Measurements from ENCODE around the gene IGLON5. TPM values are rescaled to one million over a fixed set of nuclear protein-coding genes. Genes with fewer than 3 reads are reported as not detected.

Gene IGLON5
- total RNA-seq, 1 donor from 2014 or later = not detected

- Histone ChIP-seq H3K27me3 (peaks cover 8% of the 10 kb centered on the region), H3K4me1 (no peaks in the 10 kb centered on the region), H3K27ac (no peak overlapping the region), H3K9me3 (no peaks in the 10 kb centered on the region), H3K36me3 (no peaks in the 10 kb centered on the region), H3K4me3 (no peak overlapping the region)
- TF ChIP-seq CTCF (IDR thresholded peaks at IDR 0.05) = no peak
- intact Hi-C loops (cut with DNase I) = no loop called here
- ATAC-seq (no peak), DNase-seq (no peak)
Measured at GRCh38 chr19:51318687-51319648, 7.5 kb downstream of the IGLON5 start.

GRCh38 chr19:51319649-51320279 is 8.3 kb downstream of the IGLON5 start:
- Histone ChIP-seq H3K4me3 (no peak overlapping the region), H3K4me1 (no peaks in the 10 kb centered on the region), H3K9me3 (no peaks in the 10 kb centered on the region), H3K36me3 (no peaks in the 10 kb centered on the region), H3K27me3 (peaks cover 8% of the 10 kb centered on the region), H3K27ac (no peak overlapping the region)
- ATAC-seq (no peak), DNase-seq (no peak)
- intact Hi-C loops (cut with DNase I) = no loop called here
- no peak for TF ChIP-seq CTCF (IDR thresholded peaks at IDR 0.05)

- Histone ChIP-seq H3K4me1 (no peaks in the 10 kb centered on the region), H3K9me3 (no peaks in the 10 kb centered on the region), H3K27me3 (peaks cover 8% of the 10 kb centered on the region), H3K27ac (no peak overlapping the region), H3K4me3 (no peak overlapping the region), H3K36me3 (no peaks in the 10 kb centered on the region)
- ATAC-seq (no peak), DNase-seq (no peak)
- intact Hi-C loops (cut with DNase I) = no loop called here
- TF ChIP-seq CTCF (IDR thresholded peaks at IDR 0.05) = no peak
Measured at GRCh38 chr19:51320280-51320657, 8.8 kb downstream of the IGLON5 start.

- peaks cover 17% of the 10 kb centered on the region for H3K27me3 ChIP-seq
- intact Hi-C loops (cut with DNase I) = no loop called here
Measured at GRCh38 chr19:51321799-51322198, 10.4 kb downstream of the IGLON5 start.

More at GRCh38 chr19:51321799-51322198, 10.4 kb downstream of the IGLON5 start:
- Histone ChIP-seq H3K36me3 (no peaks in the 10 kb centered on the region), H3K9me3 (no peaks in the 10 kb centered on the region), H3K4me3 (no peak overlapping the region), H3K4me1 (no peaks in the 10 kb centered on the region), H3K27ac (no peak overlapping the region)
- TF ChIP-seq CTCF (IDR thresholded peaks at IDR 0.05) = no peak
- DNase-seq (no peak), ATAC-seq (no peak)

All from upper lobe of right lung (tissue), 1 donor.